PC-3 (cell line): Measurements from ENCODE around the gene TBC1D13.

Experiments
- CTCF ChIP-seq: fragments of 300-600 bp; sonication (generic); conservative IDR thresholded peaks from 2 replicates; pipeline ENCODE4 v1.5.1; 2017; ENCODE audit warnings: antibody characterized with exemption, low read depth, mild to moderate bottlenecking, low read length
- EZH2 ChIP-seq: fragments of 300-600 bp; sonication (generic); IDR thresholded peaks from one replicate; pipeline ENCODE4 v1.6.1; 2017; ENCODE audit warnings: antibody characterized with exemption, mild to moderate bottlenecking, low read length; ENCODE audit not compliant: unreplicated experiment
- EZH2phosphoT487 ChIP-seq: fragments of 300-600 bp; sonication (generic); IDR thresholded peaks from 2 replicates; pipeline ENCODE4 v1.6.1; 2018; ENCODE audit warnings: mild to moderate bottlenecking, antibody characterized with exemption, low read length, borderline replicate concordance

GRCh38 chr9:128781187-128782070 is 5.6 kb upstream of the TBC1D13 start:
- TF ChIP-seq EZH2, result no peak
- no peak for TF ChIP-seq CTCF
- no peak for TF ChIP-seq EZH2phosphoT487
